Sciatic nerve (tissue), 2 donors: Measurements from ENCODE around the gene TTC28. TPM values are rescaled to one million over a fixed set of nuclear protein-coding genes. Genes with fewer than 3 reads are reported as not detected.

Experiments
- ATAC-seq: fragments of 200-7000 bp; cut with Tn5 transposase; one replicate; pipeline ENCODE4 v1.9.1; 2020; ENCODE audit warnings: mild to moderate bottlenecking, moderate library complexity
- DNase-seq: peaks from one replicate; pipeline ENCODE4 v3.0.0-alpha.2; 2020; ENCODE audit warnings: low spot score
- intact Hi-C: fragments of 100-400 bp; cut with DNase I; formaldehyde crosslinking; loops from one replicate; pipeline ENCODE4 v1.14.2; 2022
- total RNA-seq: library from RNA; stranded (reverse); fragmentation: NEBNext Ultra II Directional; extraction: Animal tissue kit (Norgen Biotek cat#: 25700); gene quantifications from one replicate; pipeline ENCODE4 v1.2.1, GENCODE V29; 2021
- donor health status: DM: no; HTN: no; CAD: no.
- donor health status: DM: no; HTN: no; CAD: no.

Gene TTC28
- total RNA-seq, 1 donor from 2014 or later, result 58.4 TPM

GRCh38 chr22:27978802-27979201 lies 700.8 kb downstream of the TTC28 start:
- ATAC-seq (no peak), DNase-seq (no peak)
- intact Hi-C loops, result no loop called here

GRCh38 chr22:27978317-27978716 lies 701.3 kb downstream of the TTC28 start:
- intact Hi-C loops, result no loop called here
- no peak for DNase-seq
- ATAC-seq, result no peak

GRCh38 chr22:27976586-27976985 lies 703.1 kb downstream of the TTC28 start:
- no peak for DNase-seq
- intact Hi-C loops, result no loop called here
- ATAC-seq, result no peak

- DNase-seq (no peak), ATAC-seq (no peak)
- intact Hi-C loops, result no loop called here
Measured at GRCh38 chr22:27975381-27976013, 704.1 kb downstream of the TTC28 start.

GRCh38 chr22:27973846-27974245 lies 705.8 kb downstream of the TTC28 start:
- intact Hi-C loops, result no loop called here
- DNase-seq (no peak), ATAC-seq (no peak)

GRCh38 chr22:27972732-27973698 lies 706.6 kb downstream of the TTC28 start:
- ATAC-seq (no peak), DNase-seq (no peak)
- intact Hi-C loops, result no loop called here

GRCh38 chr22:27971926-27972325 lies 707.7 kb downstream of the TTC28 start:
- intact Hi-C loops, result no loop called here
- ATAC-seq, result no peak
- no peak for DNase-seq

GRCh38 chr22:27970596-27971220 lies 708.9 kb downstream of the TTC28 start:
- no peak for ATAC-seq
- no peak for DNase-seq
- intact Hi-C loops, result no loop called here

- intact Hi-C loops, result no loop called here
- DNase-seq, result no peak
- no peak for ATAC-seq
Measured at GRCh38 chr22:27966168-27967064, 713.2 kb downstream of the TTC28 start.

GRCh38 chr22:27962268-27963044 lies 717.2 kb downstream of the TTC28 start:
- DNase-seq (no peak), ATAC-seq (no peak)
- intact Hi-C loops, result no loop called here

- intact Hi-C loops, result no loop called here
- ATAC-seq (no peak), DNase-seq (no peak)
Measured at GRCh38 chr22:27961680-27962079, 718.0 kb downstream of the TTC28 start.

- DNase-seq, result no peak
- no peak for ATAC-seq
- intact Hi-C loops, result no loop called here
Measured at GRCh38 chr22:27961182-27961581, 718.5 kb downstream of the TTC28 start.

- ATAC-seq (no peak), DNase-seq (no peak)
- intact Hi-C loops, result no loop called here
Measured at GRCh38 chr22:27959335-27960090, 720.1 kb downstream of the TTC28 start.

- intact Hi-C loops, result no loop called here
- no peak for DNase-seq
- ATAC-seq, result no peak
Measured at GRCh38 chr22:27952779-27953178, 726.9 kb downstream of the TTC28 start.

- ATAC-seq, result no peak
- intact Hi-C loops, result no loop called here
- no peak for DNase-seq
Measured at GRCh38 chr22:27952091-27952490, 727.5 kb downstream of the TTC28 start.

GRCh38 chr22:27949421-27949820 lies 730.2 kb downstream of the TTC28 start:
- ATAC-seq, result no peak
- DNase-seq, result no peak
- intact Hi-C loops, result no loop called here

- DNase-seq, result no peak
- no peak for ATAC-seq
Measured at GRCh38 chr22:27948569-27948968, 731.1 kb downstream of the TTC28 start.

GRCh38 chr22:27947448-27947847 lies 732.2 kb downstream of the TTC28 start:
- DNase-seq (no peak), ATAC-seq (no peak)
- intact Hi-C loops, result no loop called here

More at GRCh38 chr22:27948569-27948968, 731.1 kb downstream of the TTC28 start:
- intact Hi-C loops, result no loop called here
